SK-N-SH (cell line): Measurements from ENCODE around the gene C11orf97. TPM values are rescaled to one million over a fixed set of nuclear protein-coding genes. Genes with fewer than 3 reads are reported as not detected.

Experiments used
- CTCF ChIA-PET: fragments of 300-600, 350-600 bp; formaldehyde crosslinking; extraction: SDS; loops from one replicate; lab custom pipeline; 2021; lab: Yijun Ruan, JAX
- POLR2A ChIA-PET: fragments of 350-600 bp; sonication (Branson Sonifier 250); formaldehyde crosslinking; extraction: SDS; loops from one replicate; lab custom pipeline; 2020; ENCODE audit warnings: antibody characterized with exemption, inconsistent platforms; lab: Yijun Ruan, JAX
- DNase-seq: peaks from one replicate; pipeline ENCODE4 v3.0.0; 2012
- H2AFZ ChIP-seq: fragments of 200-600 bp; sonication (generic); 2 replicates; pipeline ENCODE4 v1.8.1; 2016; ENCODE audit warnings: antibody characterized with exemption, mild to moderate bottlenecking, low read depth
- H3F3A ChIP-seq: fragments of 200-600 bp; sonication (generic); replicated peaks from 2 replicates; pipeline ENCODE3; 2016; ENCODE audit warnings: antibody characterized with exemption, mild to moderate bottlenecking; ENCODE audit not compliant: insufficient read depth
- H3K27ac ChIP-seq, 2 experiments: fragments of 200-500 bp in 1 of 2; fragments of 200-600 bp in 1 of 2; sonication (Bioruptor generic) in 1 of 2; sonication (generic), shearing (Covaris generic) in 1 of 2; 2 replicates each; pipeline versions ENCODE4 v1.5.1 to v1.6.1; 2014 to 2016; ENCODE audit warnings: low read depth in 2 of 2, inconsistent platforms in 1 of 2, low read length in 1 of 2, mild to moderate bottlenecking in 1 of 2, mixed read lengths in 1 of 2
- H3K27me3 ChIP-seq: fragments of 200-600 bp; sonication (generic), shearing (Covaris generic); 2 replicates; pipeline ENCODE4 v1.6.1; 2016; ENCODE audit warnings: mixed run types; ENCODE audit not compliant: insufficient read depth
- H3K36me3 ChIP-seq, 2 experiments: fragments of 200-500 bp in 1 of 2; fragments of 200-600 bp in 1 of 2; sonication (Bioruptor generic) in 1 of 2; sonication (generic) in 1 of 2; replicated peaks in 1 of 2; 2 replicates each; pipeline versions ENCODE3 to v1.5.1; 2014 to 2016; ENCODE audit warnings: low read length in 1 of 2, mild to moderate bottlenecking in 1 of 2; ENCODE audit not compliant: insufficient read depth in 2 of 2, control insufficient read depth in 1 of 2
- H3K4me1 ChIP-seq, 2 experiments: fragments of 200-500 bp in 1 of 2; fragments of 200-600 bp in 1 of 2; sonication (Bioruptor generic) in 1 of 2; sonication (generic), shearing (Covaris generic) in 1 of 2; 2 replicates each; pipeline versions ENCODE4 v1.5.1 to v1.6.1; 2014 to 2016; ENCODE audit warnings: low read depth in 1 of 2, low read length in 1 of 2, mixed run types in 1 of 2; ENCODE audit not compliant: insufficient read depth in 2 of 2, control insufficient read depth in 1 of 2
- H3K4me2 ChIP-seq: fragments of 200-600 bp; sonication (generic), shearing (Covaris generic); 2 replicates; pipeline ENCODE4 v1.6.1; 2017; ENCODE audit warnings: mixed run types
- H3K4me3 ChIP-seq, 2 experiments: fragments of 200-500 bp in 1 of 2; fragments of 200-600 bp in 1 of 2; sonication (Bioruptor generic) in 1 of 2; sonication (generic), shearing (Covaris generic) in 1 of 2; 2 replicates each; pipeline versions ENCODE4 v1.5.1 to v1.8.1; 2014 to 2016; ENCODE audit warnings: low read depth in 2 of 2, inconsistent platforms in 1 of 2, low read length in 1 of 2, mild to moderate bottlenecking in 1 of 2, mixed read lengths in 1 of 2, moderate library complexity in 1 of 2
- H3K79me2 ChIP-seq: fragments of 200-600 bp; sonication (generic); 2 replicates; pipeline ENCODE4 v1.8.1; 2017; ENCODE audit warnings: mild to moderate bottlenecking; ENCODE audit not compliant: insufficient read depth
- H3K9ac ChIP-seq: fragments of 200-600 bp; sonication (generic); 2 replicates; pipeline ENCODE4 v1.6.1; 2017; ENCODE audit warnings: mixed run types
- H3K9me2 ChIP-seq: fragments of 200-600 bp; sonication (generic); 2 replicates; pipeline ENCODE4 v1.6.1; 2017; ENCODE audit warnings: mixed run types
- H3K9me3 ChIP-seq: fragments of 200-600 bp; sonication (generic); 2 replicates; pipeline ENCODE4 v1.6.1; 2017; ENCODE audit warnings: mixed run types, mild to moderate bottlenecking, moderate library complexity
- H4K20me1 ChIP-seq: fragments of 200-600 bp; sonication (generic); 2 replicates; pipeline ENCODE4 v1.6.1; 2017; ENCODE audit warnings: mild to moderate bottlenecking, mixed run types; ENCODE audit not compliant: insufficient read depth
- CHD2 ChIP-seq: fragments of 150-350 bp; IDR thresholded peaks from 2 replicates; pipeline ENCODE4 v1.6.1; 2018; ENCODE audit warnings: low read length; ENCODE audit not compliant: partially characterized antibody
- GABPA ChIP-seq: IDR thresholded peaks from 2 replicates; pipeline ENCODE4 v1.4.0; 2012; ENCODE audit warnings: low read depth, mild to moderate bottlenecking
- NRF1 ChIP-seq: IDR thresholded peaks from 2 replicates; pipeline ENCODE4 v1.6.1; 2012; ENCODE audit warnings: low read depth, mild to moderate bottlenecking, low read length
- RAD21 ChIP-seq: IDR thresholded peaks from 2 replicates; pipeline ENCODE4 v1.6.1; 2012; ENCODE audit warnings: mild to moderate bottlenecking, low read length
- RFX5 ChIP-seq: IDR thresholded peaks from 2 replicates; pipeline ENCODE4 v1.6.1; 2012; ENCODE audit warnings: mild to moderate bottlenecking, improper control_type of control experiment, low read length
- SMC3 ChIP-seq: IDR thresholded peaks from 2 replicates; pipeline ENCODE4 v1.6.1; 2012; ENCODE audit warnings: low read depth, low read length, improper control_type of control experiment
- WGBS: methylation state at CpG from one replicate; pipeline ENCODE4 v1.1.6; 2017; ENCODE audit warnings: low lambda C conversion rate; 5-methylcytosine and 5-hydroxymethylcytosine counted together
- polyA plus RNA-seq, 3 experiments: library from polyadenylated mRNA; depleted of rRNA; stranded (reverse); fragments of >200 nt; gene quantifications; 2 replicates each; pipeline ENCODE4 v1.2.3, GENCODE V29; 2012
- TF ChIP-seq, protein P1 (sequence below): IDR thresholded peaks from 2 replicates; pipeline ENCODE4 v1.4.0; 2012; ENCODE audit warnings: low read depth, borderline replicate concordance
- TF ChIP-seq, protein P2 (sequence below): fragments of 150-350 bp; IDR thresholded peaks from 2 replicates; pipeline ENCODE4 v1.6.1; 2016; ENCODE audit warnings: mild to moderate bottlenecking, low read depth, low read length
- TF ChIP-seq, protein P3 (sequence below): fragments of 150-350 bp; IDR thresholded peaks from 2 replicates; pipeline ENCODE4 v1.6.1; 2017; ENCODE audit warnings: antibody characterized with exemption, low read length, low read depth, borderline replicate concordance
- TF ChIP-seq, protein P4 (sequence below): IDR thresholded peaks from 2 replicates; pipeline ENCODE4 v1.4.0; 2012; ENCODE audit warnings: low read depth

C11orf97 gene
- polyA plus RNA-seq, 1 of the 3 experiments (the other 2 are of a cell fraction) = not detected

DNA sequence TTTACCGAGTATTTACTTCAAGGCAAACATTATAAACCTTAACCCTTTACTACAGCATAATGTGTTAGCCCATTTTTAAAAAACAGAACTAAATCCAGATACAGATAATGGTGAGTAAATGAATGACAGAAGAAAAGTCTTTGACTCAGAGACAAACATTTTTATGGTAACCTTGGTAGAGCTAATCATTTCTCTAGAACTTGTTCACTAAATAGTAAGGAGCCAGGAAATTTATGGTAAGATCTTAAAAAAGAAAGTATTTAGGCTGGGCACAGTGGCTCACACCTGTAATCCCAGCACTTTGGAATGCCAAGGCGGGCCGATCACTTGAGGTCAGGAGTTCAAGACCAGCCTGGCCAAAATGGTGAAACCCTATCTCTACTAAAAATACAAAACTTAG, 19.9 kb downstream of the C11orf97 start:
- WGBS = 91% methylated on average over 3 of the region's 3 CpGs
- POLR2A ChIA-PET = no interaction called here
- Histone ChIP-seq H4K20me1 (no peaks in the 10 kb centered on the region), H3K36me3 (no peaks in the 10 kb centered on the region), H3K79me2 (no peaks in the 10 kb centered on the region), H3F3A (no peaks in the 10 kb centered on the region), H3K27ac (no peak overlapping the region), H3K9me3 (no peaks in the 10 kb centered on the region), H3K4me2 (no peak overlapping the region), H3K4me1 (no peaks in the 10 kb centered on the region), H3K9me2 (no peaks in the 10 kb centered on the region), H3K4me3 (no peak overlapping the region), H2AFZ (no peak overlapping the region), H3K27me3 (no peaks in the 10 kb centered on the region), H3K9ac (no peak overlapping the region)
- no peak for DNase-seq
- CTCF ChIA-PET = no interaction called here
- TF ChIP-seq GABPA (no peak), SMC3 (no peak), CHD2 (no peak), NRF1 (no peak), RAD21 (no peak), RFX5 (no peak)
- TF ChIP-seq, protein P1, sequence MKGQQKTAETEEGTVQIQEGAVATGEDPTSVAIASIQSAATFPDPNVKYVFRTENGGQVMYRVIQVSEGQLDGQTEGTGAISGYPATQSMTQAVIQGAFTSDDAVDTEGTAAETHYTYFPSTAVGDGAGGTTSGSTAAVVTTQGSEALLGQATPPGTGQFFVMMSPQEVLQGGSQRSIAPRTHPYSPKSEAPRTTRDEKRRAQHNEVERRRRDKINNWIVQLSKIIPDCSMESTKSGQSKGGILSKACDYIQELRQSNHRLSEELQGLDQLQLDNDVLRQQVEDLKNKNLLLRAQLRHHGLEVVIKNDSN = no peak
- TF ChIP-seq, protein P2, sequence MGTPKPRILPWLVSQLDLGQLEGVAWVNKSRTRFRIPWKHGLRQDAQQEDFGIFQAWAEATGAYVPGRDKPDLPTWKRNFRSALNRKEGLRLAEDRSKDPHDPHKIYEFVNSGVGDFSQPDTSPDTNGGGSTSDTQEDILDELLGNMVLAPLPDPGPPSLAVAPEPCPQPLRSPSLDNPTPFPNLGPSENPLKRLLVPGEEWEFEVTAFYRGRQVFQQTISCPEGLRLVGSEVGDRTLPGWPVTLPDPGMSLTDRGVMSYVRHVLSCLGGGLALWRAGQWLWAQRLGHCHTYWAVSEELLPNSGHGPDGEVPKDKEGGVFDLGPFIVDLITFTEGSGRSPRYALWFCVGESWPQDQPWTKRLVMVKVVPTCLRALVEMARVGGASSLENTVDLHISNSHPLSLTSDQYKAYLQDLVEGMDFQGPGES = no peak
- TF ChIP-seq, protein P3, sequence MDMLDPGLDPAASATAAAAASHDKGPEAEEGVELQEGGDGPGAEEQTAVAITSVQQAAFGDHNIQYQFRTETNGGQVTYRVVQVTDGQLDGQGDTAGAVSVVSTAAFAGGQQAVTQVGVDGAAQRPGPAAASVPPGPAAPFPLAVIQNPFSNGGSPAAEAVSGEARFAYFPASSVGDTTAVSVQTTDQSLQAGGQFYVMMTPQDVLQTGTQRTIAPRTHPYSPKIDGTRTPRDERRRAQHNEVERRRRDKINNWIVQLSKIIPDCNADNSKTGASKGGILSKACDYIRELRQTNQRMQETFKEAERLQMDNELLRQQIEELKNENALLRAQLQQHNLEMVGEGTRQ = no peak

DNA sequence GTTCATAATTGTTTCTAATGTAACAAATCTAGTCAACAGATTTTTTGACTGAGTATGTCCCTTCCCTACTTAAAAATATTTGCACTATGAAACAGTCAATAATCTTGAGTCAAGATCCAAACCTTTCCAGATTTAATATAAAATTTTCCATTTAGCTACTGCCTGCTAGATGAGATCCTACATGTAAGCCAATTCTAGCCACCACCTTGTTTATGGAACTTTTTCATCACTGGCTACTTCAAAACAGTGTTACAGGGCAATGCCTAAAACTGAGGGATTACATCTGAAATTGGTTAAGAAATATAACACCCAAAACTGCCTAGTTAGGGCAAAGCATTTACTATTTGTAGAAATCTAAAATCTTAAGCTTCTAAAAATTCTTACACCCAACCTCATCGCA, 20.9 kb downstream of the C11orf97 start:
- peak overlapping the region; percentile 19; the same call in 1 of the 2 replicates for H2AFZ ChIP-seq
- H3K27ac ChIP-seq = no peak overlapping the region
- no peaks in the 10 kb centered on the region for H3K79me2 ChIP-seq
- no peak overlapping the region for H3K4me2 ChIP-seq
- CTCF ChIA-PET = interaction anchor here (0.6 kb wide), 1 partner anchor 13 kb away, joined by 3 read pairs; no protein-coding TSS in a partner anchor
- no peaks in the 10 kb centered on the region for H4K20me1 ChIP-seq
- no peak overlapping the region for H3K9ac ChIP-seq
- H3F3A ChIP-seq = no peaks in the 10 kb centered on the region
- no peak for DNase-seq
- POLR2A ChIA-PET = no interaction called here
- H3K9me3 ChIP-seq = no peaks in the 10 kb centered on the region
- H3K4me1 ChIP-seq = no peaks in the 10 kb centered on the region
- no peaks in the 10 kb centered on the region for H3K36me3 ChIP-seq
- H3K4me3 ChIP-seq = no peak overlapping the region
- H3K27me3 ChIP-seq = no peaks in the 10 kb centered on the region
- no peaks in the 10 kb centered on the region for H3K9me2 ChIP-seq
- 95% methylated on average over 1 of the region's 1 CpG for WGBS
- TF ChIP-seq, protein P4, sequence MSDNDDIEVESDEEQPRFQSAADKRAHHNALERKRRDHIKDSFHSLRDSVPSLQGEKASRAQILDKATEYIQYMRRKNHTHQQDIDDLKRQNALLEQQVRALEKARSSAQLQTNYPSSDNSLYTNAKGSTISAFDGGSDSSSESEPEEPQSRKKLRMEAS = no peak
